ENCODE data around the gene GIPC2. TPM values are rescaled to one million over a fixed set of nuclear protein-coding genes. Genes with fewer than 3 reads are reported as not detected.

The GIPC2 gene
- total and polyA plus RNA-seq, 2 experiments from 2014 or later, result 0.30 TPM; not detected in 1

GRCh38 chr1:78038071-78038470, 7.7 kb upstream of the GIPC2 start:
- no peaks in the 10 kb centered on the region for H3K36me3 ChIP-seq
- no peak for TF ChIP-seq CTCF (IDR thresholded peaks at IDR 0.05; ENCODE audit: low read depth, low read length)
- H3K27me3 ChIP-seq, result peaks cover 5% of the 10 kb centered on the region
- H3K4me1 ChIP-seq (ENCODE audit: low read depth), result no peaks in the 10 kb centered on the region
- H3K9me3 ChIP-seq (ENCODE audit: low read depth), result no peaks in the 10 kb centered on the region
- H3K27ac ChIP-seq, result no peak overlapping the region
- DNase-seq (ENCODE audit: low read depth in 1 of 2, low spot score in 1 of 2), result peak in 1 of 2 donors; percentile 38
- H3K4me3 ChIP-seq, result no peak overlapping the region

- TF ChIP-seq CTCF (IDR thresholded peaks at IDR 0.05; ENCODE audit: low read depth, low read length), result no peak
- Histone ChIP-seq H3K9me3 (ENCODE audit: low read depth) (no peaks in the 10 kb centered on the region), H3K4me3 (no peak overlapping the region), H3K4me1 (ENCODE audit: low read depth) (no peaks in the 10 kb centered on the region), H3K36me3 (no peaks in the 10 kb centered on the region), H3K27me3 (peaks cover 9% of the 10 kb centered on the region), H3K27ac (no peak overlapping the region)
- no peak for DNase-seq (ENCODE audit: low read depth in 1 of 2, low spot score in 1 of 2)
Measured at GRCh38 chr1:78038491-78038939, 7.3 kb upstream of the GIPC2 start.

DNA sequence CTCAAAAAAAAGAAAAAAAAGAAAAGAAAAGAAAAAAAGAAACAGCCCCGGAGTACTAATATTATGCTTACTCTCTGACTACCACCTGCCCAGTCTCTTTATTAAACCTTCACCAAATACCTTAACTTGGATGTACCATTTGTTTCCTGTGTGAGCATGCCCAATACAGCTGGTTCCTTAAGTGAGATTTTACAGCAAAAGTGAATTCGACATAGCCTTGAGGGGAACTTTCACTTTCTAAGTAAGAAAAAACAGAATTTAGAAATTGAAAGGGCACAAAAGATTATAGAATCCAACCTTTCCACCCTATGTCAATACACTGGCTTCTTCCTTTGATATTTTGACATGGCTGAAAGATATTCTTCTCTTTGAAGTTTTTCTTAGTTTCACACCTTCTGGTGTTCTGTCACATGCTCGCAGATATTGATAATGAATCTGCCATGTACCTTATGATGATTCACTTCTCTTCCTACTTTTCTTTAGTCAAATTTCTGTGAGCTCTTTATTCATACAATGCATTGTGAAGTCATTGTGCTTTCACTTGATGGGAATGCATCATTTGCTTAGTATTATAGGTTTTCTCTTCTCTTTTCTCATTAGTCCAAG, 5.2 kb upstream of the GIPC2 start:
- Histone ChIP-seq H3K27me3 (peaks cover 30% of the 10 kb centered on the region), H3K4me3 (no peak overlapping the region), H3K9me3 (ENCODE audit: low read depth) (no peaks in the 10 kb centered on the region), H3K4me1 (ENCODE audit: low read depth) (no peaks in the 10 kb centered on the region), H3K36me3 (no peaks in the 10 kb centered on the region), H3K27ac (no peak overlapping the region)
- no peak for TF ChIP-seq CTCF (IDR thresholded peaks at IDR 0.05; ENCODE audit: low read depth, low read length)
- DNase-seq (ENCODE audit: low read depth in 1 of 2, low spot score in 1 of 2), result no peak

DNA sequence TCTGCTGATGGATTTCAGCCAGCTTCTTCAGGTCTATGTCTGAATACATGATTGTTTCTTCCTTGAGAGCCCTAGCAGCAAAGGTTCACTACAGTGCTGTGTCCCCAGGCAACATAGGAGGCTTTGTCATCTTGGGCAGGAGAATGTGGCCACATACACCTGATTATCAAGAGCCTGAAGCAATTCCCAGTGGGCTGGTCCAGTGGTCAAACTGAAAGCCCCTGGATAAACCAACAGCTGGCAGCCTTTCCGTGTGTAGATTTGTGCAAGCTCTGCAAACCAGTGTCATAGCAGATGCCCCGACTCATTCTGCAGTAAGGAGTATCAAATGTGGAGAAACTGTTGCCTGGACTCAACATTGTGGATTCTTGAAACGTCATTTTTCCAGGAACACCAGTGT, 2.3 kb upstream of the GIPC2 start:
- Histone ChIP-seq H3K36me3 (no peaks in the 10 kb centered on the region), H3K9me3 (ENCODE audit: low read depth) (no peaks in the 10 kb centered on the region), H3K27me3 (peaks cover 53% of the 10 kb centered on the region), H3K4me1 (ENCODE audit: low read depth) (peaks cover 12% of the 10 kb centered on the region), H3K4me3 (no peak overlapping the region), H3K27ac (no peak overlapping the region)
- DNase-seq (ENCODE audit: low read depth in 1 of 2, low spot score in 1 of 2), result no peak
- TF ChIP-seq CTCF (IDR thresholded peaks at IDR 0.05; ENCODE audit: low read depth, low read length), result no peak

DNA sequence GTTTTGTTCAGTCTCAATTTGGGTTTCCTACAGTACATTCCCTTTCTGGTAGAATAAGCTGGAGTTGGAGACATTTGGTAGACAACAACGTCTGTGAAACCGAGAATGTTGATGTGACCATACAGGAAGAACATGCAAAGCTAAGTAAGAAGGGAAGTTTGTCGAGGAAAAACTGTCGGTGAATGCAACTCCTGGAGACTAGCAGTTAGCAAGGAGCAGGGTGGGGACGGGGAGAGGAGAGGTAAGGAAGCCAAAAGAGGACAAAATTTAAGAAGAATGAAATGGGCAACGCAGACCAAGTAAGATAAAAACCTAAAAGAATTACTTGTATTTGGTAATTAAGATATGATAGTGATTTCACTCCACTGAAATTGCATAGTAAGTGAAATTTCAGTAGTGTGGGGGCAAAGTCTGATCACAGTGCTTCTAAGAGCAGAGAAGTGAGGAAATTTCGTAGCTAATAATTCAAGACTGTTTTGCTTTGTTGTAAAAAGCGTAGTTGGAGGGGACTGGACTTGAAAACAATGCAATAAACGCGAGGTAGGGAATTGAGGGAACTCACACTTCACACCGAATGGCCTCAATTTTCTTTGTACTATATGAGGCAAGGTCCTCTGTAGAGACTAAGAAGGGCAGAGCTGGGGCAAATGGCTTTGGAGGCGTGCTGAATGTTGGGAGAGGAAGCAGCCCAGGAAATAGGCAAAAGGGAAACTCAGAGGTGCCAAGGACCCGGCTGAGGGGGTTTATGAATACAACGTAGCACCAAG, 787 bp upstream of the GIPC2 start:
- no peak for DNase-seq (ENCODE audit: low read depth in 1 of 2, low spot score in 1 of 2)
- H3K27me3 ChIP-seq, result peaks cover 48% of the 10 kb centered on the region
- no peaks in the 10 kb centered on the region for H3K36me3 ChIP-seq
- TF ChIP-seq CTCF (IDR thresholded peaks at IDR 0.05; ENCODE audit: low read depth, low read length), result no peak
- no peak overlapping the region for H3K27ac ChIP-seq
- H3K4me3 ChIP-seq, result no peak overlapping the region
- peaks cover 18% of the 10 kb centered on the region for H3K4me1 ChIP-seq (ENCODE audit: low read depth)
- H3K9me3 ChIP-seq (ENCODE audit: low read depth), result no peaks in the 10 kb centered on the region
